Esophagus squamous epithelium (tissue), 4 donors: Measurements from ENCODE around the gene CD200.

Experiments
- POLR2A ChIP-seq, 4 donors: fragments of 450-650 bp; IDR thresholded peaks; one replicate each; pipeline ENCODE4 v1.6.1; 2017; ENCODE audit warnings: antibody characterized with exemption in 4 of 4, mild to moderate bottlenecking in 4 of 4, moderate library complexity in 3 of 4
- TF ChIP-seq, protein P1 (sequence below), 6 experiments: fragments of 450-650 bp in 4 of 6; fragments of 200-600 bp in 2 of 6; sonication (generic) in 2 of 6; IDR thresholded peaks; one replicate each; pipeline ENCODE4 v1.5.1; 2016 to 2019; ENCODE audit warnings: antibody characterized with exemption in 6 of 6, mild to moderate bottlenecking in 4 of 6, moderate library complexity in 4 of 6

DNA sequence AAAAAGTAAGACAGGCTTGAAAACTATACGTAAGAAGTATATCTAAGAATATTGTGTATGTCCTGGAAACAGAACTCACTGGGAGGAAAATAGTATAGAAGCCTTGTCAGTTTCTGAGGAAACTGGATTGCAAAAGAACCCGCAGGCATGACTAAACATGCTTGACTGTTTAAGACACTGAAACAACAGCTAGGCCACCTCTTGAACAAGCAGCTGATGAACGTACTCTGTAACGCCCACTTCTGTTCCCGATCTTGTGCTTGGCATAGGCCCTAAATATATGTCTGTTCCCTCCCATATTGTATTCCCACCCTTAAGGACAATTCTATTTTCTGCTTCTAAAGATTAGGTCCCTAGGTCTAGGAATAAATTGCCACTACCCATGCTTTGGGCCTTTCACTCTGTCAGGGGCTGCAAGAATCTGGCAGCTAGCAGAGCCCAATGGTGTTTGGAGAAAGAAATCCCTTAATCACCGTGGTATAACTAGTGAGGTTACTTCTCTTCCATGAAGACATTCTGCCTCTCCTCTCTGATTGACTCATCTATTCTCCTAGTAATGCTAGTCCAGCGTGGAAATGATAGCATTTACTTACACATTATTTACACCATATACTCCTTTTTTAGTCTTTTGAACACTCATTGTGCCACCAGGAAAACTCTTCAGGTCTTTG lies 46.2 kb downstream of the CD200 start:
- TF ChIP-seq, protein P1, sequence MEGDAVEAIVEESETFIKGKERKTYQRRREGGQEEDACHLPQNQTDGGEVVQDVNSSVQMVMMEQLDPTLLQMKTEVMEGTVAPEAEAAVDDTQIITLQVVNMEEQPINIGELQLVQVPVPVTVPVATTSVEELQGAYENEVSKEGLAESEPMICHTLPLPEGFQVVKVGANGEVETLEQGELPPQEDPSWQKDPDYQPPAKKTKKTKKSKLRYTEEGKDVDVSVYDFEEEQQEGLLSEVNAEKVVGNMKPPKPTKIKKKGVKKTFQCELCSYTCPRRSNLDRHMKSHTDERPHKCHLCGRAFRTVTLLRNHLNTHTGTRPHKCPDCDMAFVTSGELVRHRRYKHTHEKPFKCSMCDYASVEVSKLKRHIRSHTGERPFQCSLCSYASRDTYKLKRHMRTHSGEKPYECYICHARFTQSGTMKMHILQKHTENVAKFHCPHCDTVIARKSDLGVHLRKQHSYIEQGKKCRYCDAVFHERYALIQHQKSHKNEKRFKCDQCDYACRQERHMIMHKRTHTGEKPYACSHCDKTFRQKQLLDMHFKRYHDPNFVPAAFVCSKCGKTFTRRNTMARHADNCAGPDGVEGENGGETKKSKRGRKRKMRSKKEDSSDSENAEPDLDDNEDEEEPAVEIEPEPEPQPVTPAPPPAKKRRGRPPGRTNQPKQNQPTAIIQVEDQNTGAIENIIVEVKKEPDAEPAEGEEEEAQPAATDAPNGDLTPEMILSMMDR (IDR thresholded peaks at IDR 0.05): no peak
- no peak for TF ChIP-seq POLR2A (IDR thresholded peaks at IDR 0.05)
